PC-3 (cell line): Measurements from ENCODE around the gene RTN1.

Experiments used
- CTCF ChIP-seq: fragments of 300-600 bp; sonication (generic); conservative IDR thresholded peaks from 2 replicates; pipeline ENCODE4 v1.5.1; 2017; ENCODE audit warnings: antibody characterized with exemption, low read depth, mild to moderate bottlenecking, low read length
- EZH2phosphoT487 ChIP-seq: fragments of 300-600 bp; sonication (generic); IDR thresholded peaks from 2 replicates; pipeline ENCODE4 v1.6.1; 2018; ENCODE audit warnings: mild to moderate bottlenecking, antibody characterized with exemption, low read length, borderline replicate concordance

DNA sequence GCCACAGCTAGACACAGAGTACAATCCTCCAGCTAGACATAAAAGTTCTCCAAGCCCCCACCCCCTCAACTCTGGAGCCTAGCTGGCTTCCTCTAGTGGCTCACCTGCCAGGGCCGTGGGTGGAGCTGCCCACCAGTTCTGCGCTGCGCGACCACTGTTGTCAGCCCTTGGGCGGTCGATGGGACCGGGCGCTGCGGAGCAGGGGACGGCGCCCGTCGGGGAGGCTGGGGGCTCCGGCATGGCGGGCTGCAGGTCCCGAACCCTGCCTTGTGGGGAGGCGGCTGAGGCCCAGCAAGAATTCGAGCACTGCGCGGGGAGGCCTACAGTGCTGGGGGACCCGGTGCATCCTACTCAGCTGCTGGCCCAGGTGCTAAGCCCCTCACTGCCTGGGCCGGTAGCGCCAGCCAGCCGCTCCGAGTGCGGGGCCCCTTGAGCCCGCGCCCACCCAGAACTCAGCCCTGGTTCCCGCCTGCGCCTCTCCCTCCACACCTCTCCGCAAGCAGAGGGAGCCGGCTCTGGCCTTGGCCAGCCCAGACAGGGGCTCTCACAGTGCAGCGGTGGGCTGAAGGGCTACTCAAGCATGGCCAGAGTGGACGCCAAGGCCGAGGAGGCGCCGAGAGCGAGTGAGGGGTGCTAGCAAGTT, 51.0 kb downstream of the RTN1 start:
- TF ChIP-seq EZH2phosphoT487 (no peak), CTCF (no peak)
